IPS DF 6.9 (cell line): ENCODE results near the gene ATAD1.
"Not testable (repeated sequence)": the region's sequence is repeated elsewhere in the genome, so short reads cannot be mapped to it uniquely, and the experiment has no call there.

Experiments
- DNase-seq: peaks from one replicate; pipeline ENCODE4 v3.0.0-alpha.2; 2013; ENCODE audit warnings: low read depth, low spot score
- H3K27ac ChIP-seq: one replicate; pipeline ENCODE4 v1.5.1; 2013; ENCODE audit warnings: low read length, control low read depth
- H3K27me3 ChIP-seq: 2 replicates; pipeline ENCODE4 v1.6.1; 2013; ENCODE audit warnings: mild to moderate bottlenecking, low read length; ENCODE audit not compliant: control insufficient read depth, insufficient read depth
- H3K36me3 ChIP-seq: 2 replicates; pipeline ENCODE4 v1.6.1; 2013; ENCODE audit warnings: low read length; ENCODE audit not compliant: control insufficient read depth, insufficient read depth
- H3K4me1 ChIP-seq: 2 replicates; pipeline ENCODE4 v1.6.1; 2013; ENCODE audit warnings: low read length; ENCODE audit not compliant: control insufficient read depth, insufficient read depth
- H3K4me3 ChIP-seq: 2 replicates; pipeline ENCODE4 v1.5.1; 2013; ENCODE audit warnings: mild to moderate bottlenecking, low read length
- H3K9me3 ChIP-seq: 2 replicates; pipeline ENCODE4 v1.6.1; 2013; ENCODE audit warnings: low read length, inconsistent platforms; ENCODE audit not compliant: control insufficient read depth, insufficient read depth
- WGBS: extraction: QIAGEN DNeasy Blood & Tissue Kit; methylation state at CpG from one replicate; pipeline ENCODE4 v1.1.7; 2013; ENCODE audit warnings: mixed read lengths, missing lambda C conversion rate; ENCODE audit not compliant: insufficient read length, insufficient coverage; 5-methylcytosine and 5-hydroxymethylcytosine counted together

Gene ATAD1

GRCh38 chr10:87757685-87758084 lies 60.3 kb downstream of the ATAD1 start:
- Histone ChIP-seq H3K27me3 (no peaks in the 10 kb centered on the region), H3K27ac (no peak overlapping the region), H3K4me3 (no peak overlapping the region), H3K36me3 (no peaks in the 10 kb centered on the region; the same call in 1 of the 2 replicates), H3K9me3 (no peaks in the 10 kb centered on the region), H3K4me1 (no peaks in the 10 kb centered on the region)
- no CpG with 5 or more reads among the region's 1 CpG for WGBS
- no peak for DNase-seq

DNA sequence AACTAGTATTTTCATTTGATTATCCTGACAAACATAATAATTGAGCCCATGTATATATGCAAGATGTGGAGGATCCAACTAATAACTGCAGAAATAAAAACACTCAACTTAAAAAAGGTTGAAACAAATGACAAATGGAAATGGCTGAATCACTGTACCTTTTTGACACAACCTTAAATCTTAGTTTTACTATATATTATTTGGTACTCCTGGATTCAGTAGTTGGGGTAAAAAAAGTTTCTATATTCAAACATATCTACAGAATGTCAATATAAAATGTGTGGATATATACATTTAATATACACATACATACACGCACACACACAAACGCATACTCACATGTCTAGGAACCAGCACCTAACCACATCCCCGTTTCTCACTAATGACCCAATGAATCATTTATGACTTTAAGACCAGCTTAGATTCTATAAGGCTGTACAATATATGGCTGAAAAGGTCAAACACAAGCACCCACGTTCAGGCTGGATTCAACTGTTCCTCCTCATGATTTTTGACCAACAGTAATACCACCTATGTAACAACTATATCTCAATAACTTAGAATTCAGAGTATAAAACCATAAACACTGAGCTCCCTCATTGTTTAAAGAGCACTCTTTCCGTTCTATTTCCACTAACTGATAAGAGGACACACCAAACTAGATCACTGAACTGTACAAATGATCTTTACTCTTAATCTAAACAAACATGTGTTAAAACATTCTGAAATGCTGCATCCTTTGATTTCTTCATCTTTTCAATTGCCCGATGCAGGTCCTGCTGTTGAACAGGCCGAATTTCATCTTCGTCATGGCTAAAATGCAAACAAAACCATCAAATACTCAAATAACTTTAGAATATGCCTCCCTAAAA lies 63.8 kb downstream of the ATAD1 start:
- no peaks in the 10 kb centered on the region for H3K4me1 ChIP-seq
- no peaks in the 10 kb centered on the region for H3K27me3 ChIP-seq
- no peak for DNase-seq
- no peaks in the 10 kb centered on the region for H3K9me3 ChIP-seq
- no peaks in the 10 kb centered on the region; the same call in 1 of the 2 replicates for H3K36me3 ChIP-seq
- 100% methylated on average over 1 of the region's 8 CpGs for WGBS
- H3K4me3 ChIP-seq: no peak overlapping the region
- no peak overlapping the region for H3K27ac ChIP-seq

DNA sequence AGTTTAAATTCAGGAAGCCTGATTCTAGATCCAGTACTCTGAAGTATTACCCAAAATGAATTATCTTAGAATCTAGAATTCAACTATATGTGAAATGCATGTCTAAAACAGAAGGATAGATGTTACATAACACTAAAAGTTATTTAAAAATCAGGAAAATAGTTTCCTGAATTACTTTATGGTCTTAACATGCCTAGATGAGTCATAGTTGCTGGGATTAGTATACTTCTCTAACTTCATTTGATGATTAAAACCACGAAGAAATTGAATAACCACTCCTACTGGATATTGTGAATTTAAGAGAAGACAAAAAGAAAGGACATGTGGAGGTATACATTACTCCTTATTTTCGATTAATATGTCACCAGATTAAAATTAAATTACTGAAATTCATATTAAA lies 65.5 kb downstream of the ATAD1 start:
- Histone ChIP-seq H3K36me3 (no peaks in the 10 kb centered on the region; the same call in 1 of the 2 replicates), H3K27me3 (no peaks in the 10 kb centered on the region), H3K4me3 (no peak overlapping the region), H3K9me3 (no peaks in the 10 kb centered on the region), H3K27ac (no peak overlapping the region), H3K4me1 (no peaks in the 10 kb centered on the region)
- no CpG with 5 or more reads among the region's 2 CpGs for WGBS
- no peak for DNase-seq

GRCh38 chr10:87751274-87751673 lies 66.8 kb downstream of the ATAD1 start:
- WGBS: no CpG with 5 or more reads among the region's 2 CpGs

DNA sequence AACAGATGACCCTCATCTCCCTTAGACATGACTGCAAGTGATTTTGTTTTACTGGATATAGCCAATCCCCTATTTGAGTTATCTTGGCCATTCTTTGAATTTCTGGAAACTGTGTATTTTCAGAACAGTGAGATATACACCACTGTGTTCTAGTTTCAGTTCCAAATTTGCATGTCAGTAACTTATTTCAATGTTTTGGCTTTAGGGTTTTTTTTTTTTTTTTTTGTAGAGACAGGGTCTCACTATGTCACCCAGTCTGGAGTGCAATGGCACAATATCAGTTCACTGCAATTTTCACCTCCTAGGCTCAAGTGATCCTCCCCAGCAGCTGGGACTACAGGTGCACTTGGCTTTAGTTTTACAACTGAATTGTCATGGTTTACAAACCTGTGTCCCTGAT lies 67.2 kb downstream of the ATAD1 start:
- H3K36me3 ChIP-seq: no peaks in the 10 kb centered on the region; the same call in 1 of the 2 replicates
- H3K4me1 ChIP-seq: no peaks in the 10 kb centered on the region
- H3K4me3 ChIP-seq: no peak overlapping the region
- no peaks in the 10 kb centered on the region for H3K27me3 ChIP-seq
- H3K9me3 ChIP-seq: no peaks in the 10 kb centered on the region
- no peak overlapping the region for H3K27ac ChIP-seq
- no peak for DNase-seq

More at GRCh38 chr10:87751274-87751673, 66.8 kb downstream of the ATAD1 start:
- Histone ChIP-seq H3K27ac (no peak overlapping the region), H3K9me3 (no peaks in the 10 kb centered on the region), H3K4me3 (no peak overlapping the region), H3K4me1 (no peaks in the 10 kb centered on the region), H3K27me3 (no peaks in the 10 kb centered on the region), H3K36me3 (no peaks in the 10 kb centered on the region; the same call in 1 of the 2 replicates)
- DNase-seq: no peak

DNA sequence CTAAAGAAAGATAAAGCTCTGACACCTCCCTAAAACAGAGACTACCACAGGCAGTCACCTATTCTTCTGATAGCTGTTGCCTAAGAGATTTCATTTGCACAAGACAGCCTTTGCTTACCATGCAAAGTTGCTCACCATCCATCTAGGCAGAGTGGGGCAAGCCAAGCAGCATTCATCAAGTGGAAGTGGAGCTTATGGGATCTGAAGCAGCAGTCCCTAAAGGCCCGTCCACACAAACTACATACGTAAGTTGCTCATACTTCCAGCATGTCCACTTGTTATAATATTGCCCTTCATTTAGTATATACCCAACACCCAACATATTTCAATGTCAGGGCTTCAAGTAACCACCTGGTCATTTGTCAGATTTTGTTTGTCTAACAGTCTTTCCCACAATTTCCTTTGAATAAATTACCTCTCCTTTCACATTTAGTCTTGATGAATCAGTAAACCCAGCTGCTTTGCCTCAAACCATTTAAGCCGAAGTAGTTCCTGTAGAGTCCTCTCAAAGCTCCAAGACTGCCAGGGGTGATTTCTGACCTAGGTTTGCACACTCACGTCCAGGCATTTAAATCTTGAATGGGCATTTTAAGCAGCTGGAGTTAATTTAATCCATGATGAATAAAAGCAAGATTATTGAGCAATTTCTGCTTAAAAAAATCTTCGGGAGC lies 67.9 kb downstream of the ATAD1 start:
- H3K9me3 ChIP-seq: no peaks in the 10 kb centered on the region
- DNase-seq: no peak
- no peak overlapping the region for H3K4me3 ChIP-seq
- no peak overlapping the region for H3K27ac ChIP-seq
- no CpG with 5 or more reads among the region's 5 CpGs for WGBS
- H3K4me1 ChIP-seq: no peaks in the 10 kb centered on the region
- H3K27me3 ChIP-seq: no peaks in the 10 kb centered on the region
- H3K36me3 ChIP-seq: no peaks in the 10 kb centered on the region; the same call in 1 of the 2 replicates

GRCh38 chr10:87748244-87748643 lies 69.8 kb downstream of the ATAD1 start:
- WGBS: no CpG with 5 or more reads among the region's 4 CpGs
- not testable (repeated sequence) for DNase-seq

GRCh38 chr10:87746911-87747310 lies 71.1 kb downstream of the ATAD1 start:
- no peak overlapping the region for H3K27ac ChIP-seq
- no peaks in the 10 kb centered on the region for H3K9me3 ChIP-seq
- H3K4me3 ChIP-seq: no peak overlapping the region
- no peaks in the 10 kb centered on the region for H3K4me1 ChIP-seq
- no peaks in the 10 kb centered on the region for H3K27me3 ChIP-seq
- WGBS: no CpG with 5 or more reads among the region's 4 CpGs
- DNase-seq: no peak
- peaks cover 3% of the 10 kb centered on the region for H3K36me3 ChIP-seq

More at GRCh38 chr10:87748244-87748643, 69.8 kb downstream of the ATAD1 start:
- not testable (repeated sequence) for H3K4me1 ChIP-seq, H3K9me3 ChIP-seq, H3K36me3 ChIP-seq, H3K4me3 ChIP-seq, H3K27ac ChIP-seq, H3K27me3 ChIP-seq

DNA sequence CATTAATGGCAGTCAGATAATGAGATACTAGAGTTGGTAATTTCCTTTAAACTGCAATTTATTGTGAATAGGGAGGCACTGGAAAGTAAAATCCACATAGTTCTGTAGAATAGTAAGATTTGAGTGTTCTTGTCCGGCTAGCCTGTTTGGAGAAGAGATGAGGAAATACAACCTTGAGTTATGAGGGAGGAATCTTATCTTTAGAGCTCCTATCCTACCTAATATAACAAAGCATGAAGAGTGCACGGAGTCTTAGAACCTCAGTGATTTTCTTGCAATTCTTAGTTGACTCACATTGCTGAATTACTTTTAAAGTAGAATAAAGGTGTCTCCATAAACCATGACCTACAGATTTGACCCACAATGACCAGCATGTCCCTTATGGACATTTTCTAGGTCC lies 73.4 kb downstream of the ATAD1 start:
- no CpG with 5 or more reads among the region's 2 CpGs for WGBS
- H3K36me3 ChIP-seq: peaks cover 3% of the 10 kb centered on the region
- DNase-seq: no peak
- H3K9me3 ChIP-seq: no peaks in the 10 kb centered on the region
- H3K27ac ChIP-seq: no peak overlapping the region
- H3K4me1 ChIP-seq: no peaks in the 10 kb centered on the region
- H3K27me3 ChIP-seq: no peaks in the 10 kb centered on the region
- no peak overlapping the region for H3K4me3 ChIP-seq

DNA sequence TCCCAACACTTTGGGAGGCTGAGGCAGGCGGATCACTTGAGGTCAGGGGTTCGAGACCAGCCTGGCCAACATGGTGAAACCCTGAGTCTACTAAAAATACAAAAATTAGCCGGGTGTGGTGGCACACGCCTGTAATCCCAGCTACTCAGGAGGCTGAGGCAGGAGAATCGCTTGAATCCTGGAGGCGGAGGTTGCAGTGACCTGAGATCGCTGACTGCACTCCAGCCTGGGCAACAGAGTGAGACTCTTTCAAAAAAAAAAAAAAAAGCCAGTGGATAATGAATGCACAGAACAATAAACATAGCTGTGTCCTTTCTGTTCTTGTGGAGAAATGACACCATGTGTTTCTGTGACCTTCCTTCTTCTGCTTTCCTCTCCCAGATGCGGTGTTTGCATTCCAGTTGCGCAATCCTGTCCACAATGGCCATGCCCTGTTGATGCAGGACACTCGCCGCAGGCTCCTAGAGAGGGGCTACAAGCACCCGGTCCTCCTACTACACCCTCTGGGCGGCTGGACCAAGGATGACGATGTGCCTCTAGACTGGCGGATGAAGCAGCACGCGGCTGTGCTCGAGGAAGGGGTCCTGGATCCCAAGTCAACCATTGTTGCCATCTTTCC lies 74.9 kb downstream of the ATAD1 start:
- not testable (repeated sequence) for H3K27ac ChIP-seq, H3K36me3 ChIP-seq, H3K4me3 ChIP-seq, DNase-seq, H3K27me3 ChIP-seq, H3K4me1 ChIP-seq, H3K9me3 ChIP-seq
- no CpG with 5 or more reads among the region's 18 CpGs for WGBS
